Measurements from ENCODE around the gene FITM1. TPM values are rescaled to one million over a fixed set of nuclear protein-coding genes. Genes with fewer than 3 reads are reported as not detected.
A peak's percentile ranks its signal among the peaks of the same experiment; 100 is the strongest.

FITM1 gene
- total RNA-seq, 6 donors from 2014 or later = 0.63 to 0.89 (median 0.82) TPM; not detected in 2

DNA sequence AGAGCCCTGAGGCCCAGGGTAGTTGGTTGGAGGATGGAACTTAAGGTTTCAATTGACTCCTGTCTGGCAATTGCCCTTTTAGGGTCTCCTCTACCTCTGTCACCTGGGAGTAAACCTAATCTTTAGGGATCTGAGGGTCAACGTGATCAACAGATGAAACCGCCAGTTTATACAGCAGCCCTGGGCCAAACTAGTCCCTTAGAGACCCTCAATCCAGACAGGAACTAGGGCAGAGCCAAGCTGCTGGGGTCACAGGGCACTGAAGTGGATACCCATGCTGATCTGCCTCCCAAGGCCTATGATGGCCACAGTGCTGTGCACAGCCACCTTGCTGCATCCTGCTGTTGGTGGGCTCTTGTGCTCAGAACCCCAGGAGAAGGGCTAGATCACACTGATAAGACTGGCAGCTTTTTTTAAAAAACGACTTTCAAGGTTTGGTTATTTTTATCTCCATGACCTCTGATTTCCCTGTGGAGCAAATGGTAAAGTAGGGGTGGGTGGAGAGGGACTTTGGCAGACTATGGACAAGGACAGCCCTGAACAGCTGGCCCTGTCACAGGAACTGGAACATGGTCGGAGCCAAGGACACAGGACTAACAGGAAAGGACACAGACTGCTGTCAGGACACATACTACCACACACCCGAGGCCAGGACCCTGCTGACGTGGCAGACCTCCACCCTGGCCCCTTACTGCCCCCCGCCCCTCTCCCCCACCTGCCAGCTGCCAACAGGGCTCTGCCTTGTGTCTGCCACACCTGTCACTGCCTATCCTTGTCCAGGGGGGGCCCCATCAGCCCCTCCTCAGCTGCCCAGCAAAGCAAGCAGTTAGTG, 474 bp downstream of the FITM1 start:
- no peak for DNase-seq
- no peak for TF ChIP-seq POLR2A (IDR thresholded peaks at IDR 0.05)
- TF ChIP-seq EP300 (IDR thresholded peaks at IDR 0.05) = no peak
- peak in 1 of 2 donors; percentile 45 for TF ChIP-seq POLR2AphosphoS5 (IDR thresholded peaks at IDR 0.05)
- TF ChIP-seq, protein P1, sequence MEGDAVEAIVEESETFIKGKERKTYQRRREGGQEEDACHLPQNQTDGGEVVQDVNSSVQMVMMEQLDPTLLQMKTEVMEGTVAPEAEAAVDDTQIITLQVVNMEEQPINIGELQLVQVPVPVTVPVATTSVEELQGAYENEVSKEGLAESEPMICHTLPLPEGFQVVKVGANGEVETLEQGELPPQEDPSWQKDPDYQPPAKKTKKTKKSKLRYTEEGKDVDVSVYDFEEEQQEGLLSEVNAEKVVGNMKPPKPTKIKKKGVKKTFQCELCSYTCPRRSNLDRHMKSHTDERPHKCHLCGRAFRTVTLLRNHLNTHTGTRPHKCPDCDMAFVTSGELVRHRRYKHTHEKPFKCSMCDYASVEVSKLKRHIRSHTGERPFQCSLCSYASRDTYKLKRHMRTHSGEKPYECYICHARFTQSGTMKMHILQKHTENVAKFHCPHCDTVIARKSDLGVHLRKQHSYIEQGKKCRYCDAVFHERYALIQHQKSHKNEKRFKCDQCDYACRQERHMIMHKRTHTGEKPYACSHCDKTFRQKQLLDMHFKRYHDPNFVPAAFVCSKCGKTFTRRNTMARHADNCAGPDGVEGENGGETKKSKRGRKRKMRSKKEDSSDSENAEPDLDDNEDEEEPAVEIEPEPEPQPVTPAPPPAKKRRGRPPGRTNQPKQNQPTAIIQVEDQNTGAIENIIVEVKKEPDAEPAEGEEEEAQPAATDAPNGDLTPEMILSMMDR (IDR thresholded peaks at IDR 0.05) = no peak
- Histone ChIP-seq H3K9me3 (no peaks in the 10 kb centered on the region), H3K27ac (peak overlapping the region; percentile 51 to 77 (median 72)), H3K4me3 (no peak overlapping the region), H3K27me3 (no peaks in the 10 kb centered on the region), H3K4me1 (peaks cover 3 to 16% (median 11%) of the 10 kb centered on the region in 4 donors), H3K36me3 (no peaks in the 10 kb centered on the region)
- peak in 1 of 2 donors; percentile 50 for ATAC-seq (ENCODE audit: low FRiP score in 2 of 2)
- WGBS, 2 donors = 53 to 64% methylated on average over 4 to 5 of the region's 7 CpGs

DNA sequence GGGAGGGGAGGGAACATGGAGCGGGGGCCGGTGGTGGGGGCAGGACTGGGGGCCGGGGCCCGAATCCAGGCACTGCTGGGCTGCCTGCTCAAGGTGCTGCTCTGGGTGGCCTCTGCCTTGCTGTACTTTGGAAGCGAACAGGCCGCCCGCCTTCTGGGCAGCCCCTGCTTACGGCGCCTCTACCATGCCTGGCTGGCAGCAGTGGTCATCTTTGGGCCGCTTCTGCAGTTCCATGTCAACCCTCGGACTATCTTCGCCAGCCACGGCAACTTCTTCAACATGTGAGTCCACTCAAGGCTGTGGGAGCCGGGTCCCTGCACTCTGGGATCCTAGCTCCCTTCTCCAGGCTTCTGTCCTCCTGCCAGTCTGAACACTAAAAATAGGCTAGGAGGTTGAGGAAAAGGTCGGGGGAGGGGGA, 1.1 kb downstream of the FITM1 start:
- ATAC-seq (ENCODE audit: low FRiP score in 2 of 2) (no peak), DNase-seq (no peak)
- no peak for TF ChIP-seq POLR2AphosphoS5 (IDR thresholded peaks at IDR 0.05)
- no peak for TF ChIP-seq EP300 (IDR thresholded peaks at IDR 0.05)
- TF ChIP-seq, protein P1 (IDR thresholded peaks at IDR 0.05) = no peak
- no peak for TF ChIP-seq POLR2A (IDR thresholded peaks at IDR 0.05)
- H3K27me3 ChIP-seq = no peaks in the 10 kb centered on the region
- H3K36me3 ChIP-seq = no peaks in the 10 kb centered on the region
- WGBS, 2 donors = 84 to 94% methylated on average over 7 to 15 of the region's 15 CpGs
- no peaks in the 10 kb centered on the region for H3K9me3 ChIP-seq
- peak overlapping the region; percentile 51 to 77 (median 72) for H3K27ac ChIP-seq
- peaks cover 3 to 18% (median 13%) of the 10 kb centered on the region in 4 donors for H3K4me1 ChIP-seq
- H3K4me3 ChIP-seq = no peak overlapping the region

DNA sequence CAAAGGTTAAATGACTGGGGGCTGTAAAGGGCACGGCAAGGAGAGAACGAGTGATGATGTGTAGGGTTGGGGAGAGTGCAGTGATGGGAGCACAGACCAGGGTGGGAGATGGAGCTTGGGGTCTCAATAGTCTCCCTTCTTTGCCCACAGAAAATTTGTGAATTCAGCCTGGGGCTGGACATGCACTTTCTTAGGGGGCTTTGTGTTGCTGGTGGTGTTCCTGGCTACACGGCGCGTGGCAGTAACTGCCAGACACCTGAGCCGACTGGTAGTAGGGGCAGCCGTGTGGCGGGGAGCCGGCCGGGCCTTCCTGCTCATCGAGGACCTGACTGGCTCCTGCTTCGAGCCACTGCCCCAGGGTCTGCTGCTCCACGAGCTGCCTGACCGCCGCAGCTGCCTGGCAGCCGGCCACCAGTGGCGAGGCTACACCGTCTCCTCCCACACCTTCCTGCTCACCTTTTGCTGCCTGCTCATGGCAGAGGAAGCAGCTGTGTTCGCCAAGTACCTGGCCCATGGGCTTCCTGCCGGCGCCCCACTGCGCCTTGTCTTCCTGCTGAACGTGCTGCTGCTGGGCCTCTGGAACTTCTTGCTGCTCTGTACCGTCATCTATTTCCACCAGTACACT, 1.7 kb downstream of the FITM1 start:
- 69 to 70% methylated on average over 13 to 24 of the region's 24 CpGs for WGBS, 2 donors
- peak in 1 of 2 donors; percentile 84 for DNase-seq

DNA sequence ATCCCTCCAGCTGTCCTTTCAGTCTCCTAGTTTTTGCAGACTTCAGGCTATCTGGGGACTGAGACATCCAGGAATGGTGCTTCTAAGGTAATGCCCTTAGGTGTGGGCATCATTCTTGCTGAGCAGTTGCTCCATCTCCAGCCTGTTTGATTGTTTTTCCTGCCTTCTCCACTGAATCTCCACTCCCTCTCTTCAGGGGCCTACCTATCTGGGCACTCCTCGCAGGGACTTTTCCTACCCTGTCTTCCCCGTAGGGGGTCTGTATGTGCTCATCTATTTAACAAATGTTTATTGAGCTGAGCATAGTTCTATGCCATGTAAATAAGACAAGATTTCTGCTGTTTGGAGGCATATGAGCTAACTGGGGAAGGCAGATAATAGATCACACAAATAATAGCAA, 2.5 kb downstream of the FITM1 start:
- peaks cover 0 to 6% (median 6%) of the 10 kb centered on the region in 4 donors for H3K36me3 ChIP-seq
- H3K27me3 ChIP-seq = no peaks in the 10 kb centered on the region
- no peaks in the 10 kb centered on the region for H3K9me3 ChIP-seq
- H3K4me3 ChIP-seq = no peak overlapping the region
- no peak overlapping the region for H3K27ac ChIP-seq
- peaks cover 13 to 32% (median 25%) of the 10 kb centered on the region in 4 donors for H3K4me1 ChIP-seq
- ATAC-seq (ENCODE audit: low FRiP score in 2 of 2) (no peak), DNase-seq (no peak)
- 93 to 96% methylated on average over 2 of the region's 2 CpGs for WGBS, 2 donors
- TF ChIP-seq EP300 (IDR thresholded peaks at IDR 0.05) (no peak), POLR2A (IDR thresholded peaks at IDR 0.05) (no peak), POLR2AphosphoS5 (IDR thresholded peaks at IDR 0.05) (no peak)
- TF ChIP-seq, protein P1 (IDR thresholded peaks at IDR 0.05) = no peak

More for the DNA sequence above, 1.7 kb downstream of the FITM1 start:
- TF ChIP-seq POLR2AphosphoS5 (IDR thresholded peaks at IDR 0.05) (no peak), POLR2A (IDR thresholded peaks at IDR 0.05) (no peak), EP300 (IDR thresholded peaks at IDR 0.05) (no peak)
- TF ChIP-seq, protein P1 (IDR thresholded peaks at IDR 0.05) = no peak
- Histone ChIP-seq H3K4me1 (peaks cover 9 to 24% (median 19%) of the 10 kb centered on the region in 4 donors), H3K27me3 (no peaks in the 10 kb centered on the region), H3K27ac (peak overlapping the region in 3 of 4 donors; percentile 38 to 77 (median 51)), H3K36me3 (no peaks in the 10 kb centered on the region), H3K9me3 (no peaks in the 10 kb centered on the region), H3K4me3 (no peak overlapping the region)
- no peak for ATAC-seq (ENCODE audit: low FRiP score in 2 of 2)
